ENCODE results near the gene YJEFN3.

Gene YJEFN3

DNA sequence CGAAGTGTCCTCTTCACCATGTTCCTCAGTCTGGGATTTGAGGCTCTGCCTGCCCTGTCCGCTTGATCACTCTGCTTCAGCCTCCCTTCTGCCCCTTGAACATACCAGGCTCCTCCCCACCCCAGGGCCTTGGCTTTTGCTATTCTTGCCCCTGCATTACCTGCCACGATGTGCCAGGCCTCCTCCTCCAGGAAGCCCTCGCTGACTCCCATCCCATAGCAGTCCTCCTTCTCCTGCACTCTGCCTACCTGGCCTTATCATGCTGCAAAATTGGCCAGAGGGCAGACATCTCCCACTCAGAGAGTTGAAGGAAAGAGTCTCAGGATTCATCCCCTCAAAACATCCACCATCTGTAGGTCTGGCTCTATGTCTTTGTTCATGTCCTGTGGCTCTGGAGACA, 2.2 kb downstream of the YJEFN3 start:
- no peak for TF ChIP-seq EZH2phosphoT487 (IDR thresholded peaks at IDR 0.05; ENCODE audit: low read depth)
- H4K20me1 ChIP-seq (ENCODE audit: insufficient read depth, low read length), result no peaks in the 10 kb centered on the region
- H3K36me3 ChIP-seq (replicated peaks; ENCODE audit: low read depth, low read length), result peaks cover 4% of the 10 kb centered on the region
- H3K79me2 ChIP-seq (ENCODE audit: low read length), result peaks cover 3% of the 10 kb centered on the region; the same call in 1 of the 2 replicates
- no peaks in the 10 kb centered on the region for H3K27me3 ChIP-seq (ENCODE audit: low read depth, low read length)
- no peak overlapping the region for H2AFZ ChIP-seq (ENCODE audit: low read depth, low read length)
- H3K27ac ChIP-seq (ENCODE audit: low read length), result no peak overlapping the region
- H3K4me1 ChIP-seq (ENCODE audit: low read length), result peaks cover 3% of the 10 kb centered on the region; the same call in 1 of the 2 replicates
- H3K4me3 ChIP-seq (ENCODE audit: low read length), result no peak overlapping the region
- H3K9ac ChIP-seq (ENCODE audit: low read length), result no peak overlapping the region
- no peak overlapping the region for H3K4me2 ChIP-seq (ENCODE audit: low read length)
- no peaks in the 10 kb centered on the region for H3K9me3 ChIP-seq (ENCODE audit: insufficient read depth, low read length)

DNA sequence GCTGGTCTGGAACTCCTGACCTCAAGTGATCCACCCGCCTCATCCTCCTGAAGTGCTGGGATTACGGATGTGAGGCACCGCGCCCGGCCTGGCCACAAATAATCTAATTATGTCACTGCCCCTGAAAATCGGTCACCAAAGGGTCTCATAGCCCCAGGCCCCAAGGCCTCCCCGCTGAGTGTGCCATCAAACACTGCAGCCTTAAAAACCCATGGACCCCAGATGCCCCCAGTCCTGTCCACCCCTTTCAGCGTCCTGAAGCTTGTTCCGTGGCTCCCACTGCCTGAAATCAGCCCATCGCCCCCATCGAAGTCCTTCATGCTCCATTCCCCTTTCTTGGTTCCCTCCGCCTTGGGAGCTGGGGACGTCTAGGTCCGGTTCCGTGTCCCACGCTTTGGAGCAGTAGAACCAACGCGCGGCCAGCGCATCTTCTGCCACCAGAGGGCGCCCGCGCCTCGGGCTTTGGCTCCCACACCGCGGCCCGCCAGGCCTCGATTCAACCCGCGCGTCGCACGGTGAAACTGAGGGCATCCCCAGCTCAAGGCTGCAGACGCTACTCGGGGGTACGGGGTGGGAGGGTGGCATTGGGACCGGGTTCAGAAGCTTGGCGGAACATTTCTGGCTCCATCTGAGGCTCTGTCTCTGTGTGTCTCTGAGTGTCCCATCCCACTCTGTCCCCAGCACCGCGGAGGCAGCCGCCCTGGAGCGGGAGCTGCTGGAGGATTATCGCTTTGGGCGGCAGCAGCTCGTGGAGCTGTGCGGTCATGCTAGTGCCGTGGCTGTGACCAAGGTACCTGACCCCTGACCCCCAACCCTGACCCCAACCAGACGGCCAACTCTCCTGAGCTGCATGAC, 3.5 kb downstream of the YJEFN3 start:
- H3K27me3 ChIP-seq (ENCODE audit: low read depth, low read length), result no peaks in the 10 kb centered on the region
- H3K4me1 ChIP-seq (ENCODE audit: low read length), result peaks cover 3% of the 10 kb centered on the region; the same call in 1 of the 2 replicates
- peak overlapping the region; percentile 27 for H3K4me2 ChIP-seq (ENCODE audit: low read length)
- no peaks in the 10 kb centered on the region for H3K79me2 ChIP-seq (ENCODE audit: low read length)
- H3K27ac ChIP-seq (ENCODE audit: low read length), result no peak overlapping the region
- no peak for TF ChIP-seq EZH2phosphoT487 (IDR thresholded peaks at IDR 0.05; ENCODE audit: low read depth)
- TF ChIP-seq, protein P1, sequence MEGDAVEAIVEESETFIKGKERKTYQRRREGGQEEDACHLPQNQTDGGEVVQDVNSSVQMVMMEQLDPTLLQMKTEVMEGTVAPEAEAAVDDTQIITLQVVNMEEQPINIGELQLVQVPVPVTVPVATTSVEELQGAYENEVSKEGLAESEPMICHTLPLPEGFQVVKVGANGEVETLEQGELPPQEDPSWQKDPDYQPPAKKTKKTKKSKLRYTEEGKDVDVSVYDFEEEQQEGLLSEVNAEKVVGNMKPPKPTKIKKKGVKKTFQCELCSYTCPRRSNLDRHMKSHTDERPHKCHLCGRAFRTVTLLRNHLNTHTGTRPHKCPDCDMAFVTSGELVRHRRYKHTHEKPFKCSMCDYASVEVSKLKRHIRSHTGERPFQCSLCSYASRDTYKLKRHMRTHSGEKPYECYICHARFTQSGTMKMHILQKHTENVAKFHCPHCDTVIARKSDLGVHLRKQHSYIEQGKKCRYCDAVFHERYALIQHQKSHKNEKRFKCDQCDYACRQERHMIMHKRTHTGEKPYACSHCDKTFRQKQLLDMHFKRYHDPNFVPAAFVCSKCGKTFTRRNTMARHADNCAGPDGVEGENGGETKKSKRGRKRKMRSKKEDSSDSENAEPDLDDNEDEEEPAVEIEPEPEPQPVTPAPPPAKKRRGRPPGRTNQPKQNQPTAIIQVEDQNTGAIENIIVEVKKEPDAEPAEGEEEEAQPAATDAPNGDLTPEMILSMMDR (IDR thresholded peaks at IDR 0.05; ENCODE audit: low read depth, low read length), result peak; percentile 99
- no peaks in the 10 kb centered on the region for H4K20me1 ChIP-seq (ENCODE audit: insufficient read depth, low read length)
- peaks cover 3% of the 10 kb centered on the region for H3K36me3 ChIP-seq (replicated peaks; ENCODE audit: low read depth, low read length)
- no peak overlapping the region for H3K9ac ChIP-seq (ENCODE audit: low read length)
- no peak overlapping the region for H3K4me3 ChIP-seq (ENCODE audit: low read length)
- H3K9me3 ChIP-seq (ENCODE audit: insufficient read depth, low read length), result no peaks in the 10 kb centered on the region
- H2AFZ ChIP-seq (ENCODE audit: low read depth, low read length), result no peak overlapping the region

DNA sequence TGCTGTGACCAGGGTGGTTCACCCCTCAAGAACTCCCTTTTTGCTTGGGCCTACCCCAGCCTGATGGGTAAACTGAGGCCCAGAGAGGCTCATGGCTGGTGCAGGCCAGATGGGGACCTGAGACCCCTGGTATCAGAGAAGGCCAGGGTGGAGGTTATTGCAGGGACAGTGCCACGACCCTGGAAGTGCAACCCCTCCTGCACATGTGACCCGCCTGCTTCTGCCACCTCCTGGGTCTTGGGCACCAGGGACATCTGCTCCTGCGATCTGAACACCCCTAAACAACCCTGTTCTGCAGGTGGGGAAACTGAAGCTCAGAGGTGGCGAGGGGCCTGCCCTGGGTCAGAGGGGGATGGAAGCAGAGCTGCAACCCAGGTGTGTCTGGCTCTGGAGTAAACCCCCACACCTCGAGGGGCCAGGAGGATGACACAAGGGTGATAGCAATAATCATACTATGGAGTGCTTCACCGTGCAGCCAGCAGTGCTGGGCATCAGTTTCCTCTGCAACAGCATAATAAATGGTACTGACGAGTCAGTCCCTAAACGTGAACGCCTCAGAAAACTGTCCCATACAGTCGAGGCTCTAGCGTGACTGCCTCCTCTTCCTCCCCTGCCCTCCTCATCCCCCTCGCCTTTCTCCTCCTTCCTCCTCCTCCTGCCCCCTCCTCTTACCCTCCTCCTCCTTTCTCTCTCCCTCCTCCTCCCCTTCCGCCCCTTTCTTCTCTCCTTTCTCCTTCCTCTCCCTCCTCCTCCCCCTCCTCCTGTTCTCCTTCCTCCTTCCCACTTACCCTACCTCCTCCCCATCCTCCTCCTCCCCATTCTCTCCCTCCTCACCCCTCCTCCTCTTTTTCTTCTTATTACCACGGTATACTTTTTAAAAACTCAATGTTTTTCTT, 4.3 kb downstream of the YJEFN3 start:
- Histone ChIP-seq H3K27me3 (ENCODE audit: low read depth, low read length) (no peaks in the 10 kb centered on the region), H2AFZ (ENCODE audit: low read depth, low read length) (no peak overlapping the region), H3K27ac (ENCODE audit: low read length) (no peak overlapping the region), H3K36me3 (replicated peaks; ENCODE audit: low read depth, low read length) (no peaks in the 10 kb centered on the region), H3K4me1 (ENCODE audit: low read length) (peaks cover 3% of the 10 kb centered on the region; the same call in 1 of the 2 replicates), H3K4me2 (ENCODE audit: low read length) (no peak overlapping the region), H4K20me1 (ENCODE audit: insufficient read depth, low read length) (no peaks in the 10 kb centered on the region), H3K4me3 (ENCODE audit: low read length) (no peak overlapping the region), H3K79me2 (ENCODE audit: low read length) (no peaks in the 10 kb centered on the region), H3K9me3 (ENCODE audit: insufficient read depth, low read length) (no peaks in the 10 kb centered on the region), H3K9ac (ENCODE audit: low read length) (no peak overlapping the region)
- TF ChIP-seq EZH2phosphoT487 (IDR thresholded peaks at IDR 0.05; ENCODE audit: low read depth), result no peak
- TF ChIP-seq, protein P1 (IDR thresholded peaks at IDR 0.05; ENCODE audit: low read depth, low read length), result no peak

DNA sequence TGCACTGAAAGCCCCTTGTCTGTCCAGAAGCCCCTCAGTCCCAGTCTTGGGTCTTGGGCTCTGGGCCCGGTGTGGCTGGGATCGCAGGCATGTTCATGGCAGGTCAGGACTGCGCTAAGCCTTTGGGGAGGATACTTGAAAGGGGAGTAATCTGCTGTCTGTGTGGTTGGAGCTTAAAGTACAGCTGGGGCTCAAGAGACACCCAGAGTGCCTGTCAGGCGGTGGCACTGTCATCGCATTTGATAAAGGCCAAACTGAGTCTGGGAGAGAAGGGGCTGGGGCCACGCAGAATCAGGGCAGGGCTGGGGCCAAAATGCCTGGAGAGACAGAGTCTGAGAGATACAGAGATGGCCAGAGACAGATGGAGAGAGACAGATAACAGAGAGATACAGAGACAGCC, 5.1 kb downstream of the YJEFN3 start:
- Histone ChIP-seq H3K79me2 (ENCODE audit: low read length) (no peaks in the 10 kb centered on the region), H2AFZ (ENCODE audit: low read depth, low read length) (no peak overlapping the region), H3K27me3 (ENCODE audit: low read depth, low read length) (no peaks in the 10 kb centered on the region), H3K4me1 (ENCODE audit: low read length) (peaks cover 3% of the 10 kb centered on the region; the same call in 1 of the 2 replicates), H3K9ac (ENCODE audit: low read length) (no peak overlapping the region), H3K36me3 (replicated peaks; ENCODE audit: low read depth, low read length) (no peaks in the 10 kb centered on the region), H4K20me1 (ENCODE audit: insufficient read depth, low read length) (no peaks in the 10 kb centered on the region), H3K4me3 (ENCODE audit: low read length) (no peak overlapping the region), H3K27ac (ENCODE audit: low read length) (no peak overlapping the region), H3K4me2 (ENCODE audit: low read length) (no peak overlapping the region), H3K9me3 (ENCODE audit: insufficient read depth, low read length) (no peaks in the 10 kb centered on the region)
- no peak for TF ChIP-seq EZH2phosphoT487 (IDR thresholded peaks at IDR 0.05; ENCODE audit: low read depth)
- TF ChIP-seq, protein P1 (IDR thresholded peaks at IDR 0.05; ENCODE audit: low read depth, low read length), result no peak; the same call in 1 of the 2 replicates
